ENCODE results near the gene METTL25B. TPM values are rescaled to one million over a fixed set of nuclear protein-coding genes. Genes with fewer than 3 reads are reported as not detected.
A peak's percentile ranks its signal among the peaks of the same experiment; 100 is the strongest.

Gene METTL25B
- total RNA-seq, 1 donor, result 10.9 TPM

DNA sequence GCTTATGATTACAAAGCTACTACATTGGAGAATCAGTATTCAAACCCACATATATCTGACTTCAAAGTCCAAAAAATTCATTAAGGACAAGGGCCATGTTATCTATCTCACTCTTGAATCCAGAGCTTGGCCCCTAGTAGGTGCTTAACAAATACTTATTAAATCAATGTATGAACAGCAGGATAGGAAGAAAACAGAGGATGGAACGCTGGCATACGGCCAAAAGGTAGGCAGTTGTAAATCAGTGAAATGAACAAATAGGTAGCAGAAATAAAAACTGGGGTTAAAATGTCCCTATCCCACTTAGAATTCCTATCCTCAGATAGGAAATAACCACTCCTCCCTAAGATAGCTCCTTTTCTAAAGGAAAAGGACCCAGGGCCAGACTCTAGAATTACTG is 10.6 kb downstream of the METTL25B start:
- TF ChIP-seq, protein P1, sequence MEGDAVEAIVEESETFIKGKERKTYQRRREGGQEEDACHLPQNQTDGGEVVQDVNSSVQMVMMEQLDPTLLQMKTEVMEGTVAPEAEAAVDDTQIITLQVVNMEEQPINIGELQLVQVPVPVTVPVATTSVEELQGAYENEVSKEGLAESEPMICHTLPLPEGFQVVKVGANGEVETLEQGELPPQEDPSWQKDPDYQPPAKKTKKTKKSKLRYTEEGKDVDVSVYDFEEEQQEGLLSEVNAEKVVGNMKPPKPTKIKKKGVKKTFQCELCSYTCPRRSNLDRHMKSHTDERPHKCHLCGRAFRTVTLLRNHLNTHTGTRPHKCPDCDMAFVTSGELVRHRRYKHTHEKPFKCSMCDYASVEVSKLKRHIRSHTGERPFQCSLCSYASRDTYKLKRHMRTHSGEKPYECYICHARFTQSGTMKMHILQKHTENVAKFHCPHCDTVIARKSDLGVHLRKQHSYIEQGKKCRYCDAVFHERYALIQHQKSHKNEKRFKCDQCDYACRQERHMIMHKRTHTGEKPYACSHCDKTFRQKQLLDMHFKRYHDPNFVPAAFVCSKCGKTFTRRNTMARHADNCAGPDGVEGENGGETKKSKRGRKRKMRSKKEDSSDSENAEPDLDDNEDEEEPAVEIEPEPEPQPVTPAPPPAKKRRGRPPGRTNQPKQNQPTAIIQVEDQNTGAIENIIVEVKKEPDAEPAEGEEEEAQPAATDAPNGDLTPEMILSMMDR (IDR thresholded peaks at IDR 0.05; ENCODE audit: insufficient read depth, low read length), result no peak
- DNase-seq (ENCODE audit: low read depth), result no peak
- H3K4me3 ChIP-seq (ENCODE audit: low read depth, low read length), result no peak overlapping the region

DNA sequence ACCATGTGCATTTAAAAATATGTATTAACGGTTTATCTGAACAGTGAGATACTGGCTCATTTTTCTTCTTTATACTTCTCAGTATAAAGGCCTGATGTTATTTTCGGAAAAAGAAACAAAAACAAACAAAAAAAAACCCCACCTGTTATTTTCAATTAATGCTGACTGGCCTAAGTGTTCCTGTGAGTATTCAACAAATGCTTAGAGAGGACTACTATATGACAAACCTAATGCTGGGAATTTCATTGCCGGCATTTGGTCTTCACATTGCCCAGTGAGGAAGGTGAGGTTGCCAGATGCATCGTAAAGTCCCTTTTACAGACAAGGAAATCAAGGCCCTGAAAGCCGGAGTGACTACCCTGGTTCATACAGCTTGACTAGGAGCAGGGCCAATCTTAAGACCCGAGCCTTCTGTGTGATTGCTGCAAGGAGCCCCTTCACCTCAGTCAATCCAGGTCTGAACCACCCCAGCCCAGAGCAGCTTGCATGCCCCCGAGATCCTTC is 12.0 kb downstream of the METTL25B start:
- TF ChIP-seq, protein P1 (IDR thresholded peaks at IDR 0.05; ENCODE audit: insufficient read depth, low read length), result no peak
- DNase-seq (ENCODE audit: low read depth), result peak; percentile 13
- H3K4me3 ChIP-seq (ENCODE audit: low read depth, low read length), result peak overlapping the region; percentile 97

DNA sequence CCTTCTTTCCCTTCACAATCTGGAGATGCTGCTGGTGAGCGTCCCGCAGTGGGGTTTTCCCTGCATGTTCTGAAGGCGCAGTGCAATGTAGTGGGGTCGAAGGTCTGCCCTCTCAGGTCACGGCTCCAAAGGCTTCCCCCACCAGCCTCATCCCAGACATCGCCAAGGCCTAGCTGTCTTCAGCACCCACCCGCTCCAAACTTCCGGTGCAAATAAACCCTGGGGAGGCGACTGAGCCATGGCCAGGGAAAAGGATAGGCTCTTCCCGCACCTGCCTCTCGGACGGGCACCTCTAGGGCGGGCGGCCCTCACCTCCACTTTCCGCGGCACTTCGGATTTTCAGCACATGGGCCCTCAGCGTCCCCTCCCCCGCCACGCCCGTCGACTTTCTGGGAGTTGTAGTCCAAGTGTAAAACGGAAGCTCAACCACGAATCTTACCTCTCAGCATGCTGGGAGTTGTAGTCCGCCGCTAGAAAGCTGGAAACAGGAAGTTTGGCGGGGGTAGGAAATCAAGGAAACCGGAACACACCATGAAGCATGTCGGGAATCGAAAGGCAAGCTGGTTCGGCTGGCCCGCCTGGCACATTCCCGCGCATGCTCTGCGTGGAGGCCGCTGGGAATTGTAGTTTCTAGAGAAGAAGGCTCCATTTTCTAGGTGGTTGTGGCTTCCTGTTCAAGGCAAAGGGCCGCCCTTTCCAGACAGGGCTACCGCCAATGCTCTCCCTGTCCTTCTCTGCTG is 12.6 kb downstream of the METTL25B start, which contains the start of gene MRPL24:
Gene MRPL24, minus strand, starts transcription at position 348 of the 740 bp plus-strand sequence. CDS start 2,384 bp downstream, outside the sequence.
- peak within 1 kb of the TSS; percentile 97 for H3K4me3 ChIP-seq (ENCODE audit: low read depth, low read length)
- peak; percentile 99 for DNase-seq (ENCODE audit: low read depth)
- TF ChIP-seq, protein P1 (IDR thresholded peaks at IDR 0.05; ENCODE audit: insufficient read depth, low read length), result no peak

DNA sequence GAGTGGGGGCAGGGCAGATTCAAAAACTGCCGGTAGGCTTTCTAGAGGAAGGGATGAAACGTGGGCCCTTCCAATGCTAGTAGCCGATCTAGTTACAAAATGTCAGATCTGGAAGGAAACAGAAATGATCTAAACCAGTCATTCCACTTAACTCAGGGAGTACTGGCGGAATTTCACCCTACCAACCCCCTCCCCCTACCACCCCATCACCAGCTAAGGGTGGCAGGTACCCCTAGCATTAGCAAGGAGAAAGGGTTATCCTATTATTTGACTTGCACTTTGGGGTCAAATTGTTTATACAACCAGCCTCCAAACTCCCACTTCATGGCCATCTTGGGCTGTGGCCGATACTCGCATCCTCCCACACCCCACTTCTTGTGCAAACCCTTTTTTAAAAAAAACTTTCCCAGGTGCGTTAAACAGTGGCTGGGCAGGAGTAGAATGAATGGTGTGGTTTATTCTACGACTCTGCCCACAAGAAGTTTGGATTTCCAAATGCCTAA is 13.3 kb downstream of the METTL25B start:
- TF ChIP-seq, protein P1 (IDR thresholded peaks at IDR 0.05; ENCODE audit: insufficient read depth, low read length), result no peak
- DNase-seq (ENCODE audit: low read depth), result no peak
- peak overlapping the region; percentile 45 for H3K4me3 ChIP-seq (ENCODE audit: low read depth, low read length)

DNA sequence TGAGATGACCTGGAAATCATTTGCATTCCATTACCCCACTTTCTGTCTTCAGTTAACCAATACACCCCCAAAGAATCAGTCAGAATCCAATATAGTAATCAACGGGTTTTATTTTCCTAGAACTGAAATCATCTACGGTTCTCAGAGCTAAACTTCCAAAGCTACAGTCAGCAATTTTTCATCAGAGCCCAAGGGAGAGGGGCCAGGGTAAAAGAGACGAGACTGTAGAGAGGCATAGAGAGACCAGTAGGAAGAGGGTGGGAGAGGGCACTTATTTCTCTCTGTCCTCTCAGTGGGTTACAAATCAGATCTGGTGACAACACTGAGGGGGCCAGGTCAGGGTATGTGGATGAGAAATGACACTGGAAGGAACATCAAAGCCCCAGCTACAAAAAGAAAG is 13.7 kb downstream of the METTL25B start:
- no peak overlapping the region for H3K4me3 ChIP-seq (ENCODE audit: low read depth, low read length)
- no peak for DNase-seq (ENCODE audit: low read depth)
- TF ChIP-seq, protein P1 (IDR thresholded peaks at IDR 0.05; ENCODE audit: insufficient read depth, low read length), result no peak

DNA sequence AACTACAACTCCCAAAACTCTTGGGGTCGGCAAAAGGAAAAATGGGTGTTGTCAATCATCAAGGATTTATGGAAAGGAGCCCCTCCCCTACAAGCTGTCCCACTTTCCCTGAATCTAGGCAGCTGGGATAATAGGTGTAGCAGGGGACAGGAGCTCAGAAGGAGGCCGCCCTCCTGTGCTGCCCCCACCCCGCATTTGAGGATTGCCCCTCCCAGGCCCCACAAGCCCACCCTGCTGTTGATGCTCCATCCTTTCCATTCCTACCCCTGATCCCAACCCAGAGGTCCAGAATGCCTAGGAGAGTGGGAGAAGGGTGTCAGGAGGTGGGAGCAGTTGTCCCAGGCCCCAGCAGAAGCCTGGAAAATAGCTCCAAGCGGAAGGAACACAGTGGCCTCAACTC is 14.5 kb downstream of the METTL25B start:
- H3K4me3 ChIP-seq (ENCODE audit: low read depth, low read length), result no peak overlapping the region
- TF ChIP-seq, protein P1 (IDR thresholded peaks at IDR 0.05; ENCODE audit: insufficient read depth, low read length), result no peak
- no peak for DNase-seq (ENCODE audit: low read depth)
